GM12878 (cell line): ENCODE data around the gene IREB2. TPM values are rescaled to one million over a fixed set of nuclear protein-coding genes. Genes with fewer than 3 reads are reported as not detected.

Source experiments
- ATAC-seq: fragments of 200-7000 bp; cut with Tn5 transposase; 3 replicates; pipeline ENCODE4 v1.9.1; 2020; ENCODE audit warnings: mild to moderate bottlenecking, moderate library complexity
- BruUV-seq: library from RNA; stranded (reverse); fragments of 400-500 nt; replicated peaks from 2 replicates; lab custom pipeline; 2021; lab: Mats Ljungman, UMichigan
- CTCF ChIA-PET: fragments of 300-600 bp; sonication (Branson Sonifier 250); formaldehyde crosslinking; extraction: SDS; loops from one replicate; lab custom pipeline; 2021; ENCODE audit warnings: inconsistent platforms; lab: Yijun Ruan, JAX
- POLR2A ChIA-PET: fragments of 350-600 bp; formaldehyde crosslinking; extraction: SDS; loops from one replicate; lab custom pipeline; 2021; ENCODE audit warnings: inconsistent platforms; lab: Charles Lee
- RAD21 ChIA-PET: fragments of 300-600 bp; sonication (Branson Sonifier 250); formaldehyde crosslinking; loops from one replicate; lab custom pipeline; 2023; ENCODE audit warnings: antibody characterized with exemption; ENCODE audit not compliant: unreplicated experiment; lab: Charles Lee
- SMC1A ChIA-PET: fragments of 300-600 bp; sonication (Branson Sonifier 250); formaldehyde crosslinking; loops from one replicate; lab custom pipeline; 2023; ENCODE audit not compliant: unreplicated experiment, uncharacterized antibody; lab: Charles Lee
- DNase-seq: peaks from one replicate; pipeline ENCODE4 v3.0.0-alpha.2; 2011; ENCODE audit warnings: low read depth, low spot score
- FAIRE-seq: peaks from 3 replicates; lab custom pipeline; 2011; peaks lifted over from hg19 to GRCh38; lab: Jason Lieb, UNC
- H2AFZ ChIP-seq: 2 replicates; pipeline ENCODE4 v1.6.0; 2011; ENCODE audit warnings: low read depth, low read length, control low read depth; ENCODE audit not compliant: control insufficient read depth
- H3K27ac ChIP-seq: 2 replicates; pipeline ENCODE4 v1.5.1; 2011; ENCODE audit warnings: control low read depth; ENCODE audit not compliant: control insufficient read depth, insufficient read depth
- H3K27me3 ChIP-seq, 2 experiments: replicated peaks in 1 of 2; 2 replicates each; pipeline versions ENCODE4 v1.6.0 to v1.6.1; 2011; ENCODE audit warnings: low read length in 1 of 2; ENCODE audit not compliant: control insufficient read depth in 2 of 2, insufficient read depth in 2 of 2
- H3K36me3 ChIP-seq, 2 experiments: 2 replicates each; pipeline ENCODE4 v1.5.1; 2011; ENCODE audit warnings: low read length in 1 of 2; ENCODE audit not compliant: control insufficient read depth in 2 of 2, insufficient read depth in 2 of 2
- H3K4me1 ChIP-seq: 2 replicates; pipeline ENCODE4 v1.6.1; 2011; ENCODE audit warnings: mild to moderate bottlenecking, low read length, moderate library complexity, mixed read lengths; ENCODE audit not compliant: control insufficient read depth, insufficient read depth
- H3K4me2 ChIP-seq: 2 replicates; pipeline ENCODE4 v1.6.0; 2011; ENCODE audit warnings: control low read depth; ENCODE audit not compliant: control insufficient read depth, insufficient read depth
- H3K4me3 ChIP-seq: fragments of 200-600 bp; sonication (generic); 2 replicates; pipeline ENCODE4 v1.5.1; 2016
- H3K79me2 ChIP-seq: 2 replicates; pipeline ENCODE4 v1.6.0; 2011; ENCODE audit warnings: low read length; ENCODE audit not compliant: control insufficient read depth, insufficient read depth
- H3K9ac ChIP-seq: 2 replicates; pipeline ENCODE4 v1.8.0; 2011; ENCODE audit warnings: low read length, control low read depth, mixed read lengths; ENCODE audit not compliant: control insufficient read depth, insufficient read depth
- H3K9me3 ChIP-seq: replicated peaks from 3 replicates; pipeline ENCODE4 v1.5.1; 2011; ENCODE audit warnings: mild to moderate bottlenecking, low read length; ENCODE audit not compliant: control insufficient read depth, insufficient read depth
- H4K20me1 ChIP-seq: 2 replicates; pipeline ENCODE4 v1.6.0; 2011; ENCODE audit not compliant: control insufficient read depth, insufficient read depth
- CEBPB ChIP-seq, 2 experiments: fragments of 150-350 bp in 1 of 2; IDR thresholded peaks; 2 replicates each; pipeline ENCODE4 v1.6.1; 2012 to 2014; ENCODE audit warnings: low read depth in 2 of 2, low read length in 2 of 2, borderline replicate concordance in 1 of 2, inconsistent platforms in 1 of 2
- HSF1 ChIP-seq: fragments of 150-350 bp; IDR thresholded peaks from 2 replicates; pipeline ENCODE4 v1.6.1; 2014; ENCODE audit warnings: mild to moderate bottlenecking, low read depth, low read length
- KLF5 ChIP-seq: fragments of 450-650 bp; IDR thresholded peaks from 2 replicates; pipeline ENCODE4 v1.6.1; 2014; ENCODE audit warnings: mild to moderate bottlenecking; ENCODE audit not compliant: partially characterized antibody
- MLLT1 ChIP-seq: fragments of 450-650 bp; IDR thresholded peaks from 2 replicates; pipeline ENCODE4 v1.6.1; 2016; ENCODE audit warnings: mild to moderate bottlenecking
- MYC ChIP-seq: IDR thresholded peaks from 2 replicates; pipeline ENCODE4 v1.6.1; 2011; ENCODE audit warnings: mild to moderate bottlenecking, low read length, moderate library complexity, inconsistent platforms; ENCODE audit not compliant: insufficient read depth, insufficient replicate concordance, insufficient read length, severe bottlenecking
- NBN ChIP-seq: fragments of 450-650 bp; IDR thresholded peaks from 2 replicates; pipeline ENCODE4 v1.6.1; 2016
- RB1 ChIP-seq: fragments of 450-650 bp; formaldehyde crosslinking; IDR thresholded peaks from 2 replicates; pipeline ENCODE4 v1.6.1; 2017; ENCODE audit warnings: mild to moderate bottlenecking, borderline replicate concordance
- SMARCA5 ChIP-seq: fragments of 450-650 bp; IDR thresholded peaks from 2 replicates; pipeline ENCODE4 v1.6.1; 2017; ENCODE audit warnings: mild to moderate bottlenecking
- WGBS: methylation state at CpG from one replicate; pipeline ENCODE4 v1.1.6; 2016; ENCODE audit warnings: low lambda C conversion rate; ENCODE audit not compliant: insufficient replicate concordance, insufficient coverage; ENCODE audit errors: missing lambda C conversion rate; 5-methylcytosine and 5-hydroxymethylcytosine counted together
- in situ Hi-C: fragments of 300-500 bp; cut with MboI; formaldehyde crosslinking; loops from 9 replicates; pipeline ENCODE4 v1.14.3; 2018; ENCODE audit warnings: mixed read lengths
- intact Hi-C: fragments of 100-400 bp; cut with micrococcal nuclease; formaldehyde crosslinking; loops from one replicate; pipeline ENCODE4 v1.14.2; 2022; ENCODE audit not compliant: unreplicated experiment
- polyA plus RNA-seq, 11 experiments: library from polyadenylated mRNA; depleted of rRNA in 4 of 11; unstranded in 6 of 11; stranded (reverse) in 5 of 11; fragments of >200 nt; fragmentation: Nextera tagmentation in 4 of 11; fragmentation: Illumina TruSeq in 1 of 11; extraction: Ambion mirVana in 4 of 11; extraction: Trizol in 1 of 11; gene quantifications; 1 replicate in 1 of 11; 2 replicates in 10 of 11; pipeline versions ENCODE4 v1.2.1 to v1.2.3, GENCODE V29; 2011 to 2016; ENCODE audit warnings: inconsistent platforms in 2 of 11, missing spikeins in 2 of 11, low read depth in 1 of 11
- total RNA-seq, 4 experiments: library from RNA; depleted of rRNA in 3 of 4; stranded (reverse); fragments of >200 nt in 3 of 4; fragmentation: Illumina TruSeq in 1 of 4; extraction: Trizol in 1 of 4; gene quantifications; 2 replicates each; pipeline versions ENCODE4 v1.2.1 to v1.2.3, GENCODE V29; 2013 to 2021

IREB2 gene
- total and polyA plus RNA-seq, 10 of the 15 experiments (the other 5 are each of a cell fraction or from before 2014, with no cell fraction given), result 13.0 to 52.4 (median 24.4) TPM

GRCh38 chr15:78391781-78392180 lies 46.2 kb upstream of the IREB2 start:
- no peaks in the 10 kb centered on the region for H3K9me3 ChIP-seq
- ChIA-PET POLR2A (no interaction called here), RAD21 (no interaction called here), CTCF (interaction anchor here (1.4 kb wide), 1 partner anchor 92 kb away, joined by 3 read pairs; the partner anchor contains the start of gene SKIC8), SMC1A (no interaction called here)
- H3K36me3 ChIP-seq, result no peaks in the 10 kb centered on the region
- FAIRE-seq (no peak), DNase-seq (no peak), ATAC-seq (no peak)
- H4K20me1 ChIP-seq, result no peaks in the 10 kb centered on the region
- no TSS peak for BruUV-seq
- H3K4me3 ChIP-seq, result no peak overlapping the region
- H3K4me1 ChIP-seq, result no peaks in the 10 kb centered on the region
- no peak overlapping the region for H3K4me2 ChIP-seq
- H2AFZ ChIP-seq, result no peak overlapping the region
- WGBS, result 11% methylated on average over 3 of the region's 3 CpGs
- H3K27ac ChIP-seq, result no peak overlapping the region
- TF ChIP-seq RB1 (no peak), KLF5 (no peak), HSF1 (no peak), CEBPB (IDR thresholded peaks at IDR 0.05; ENCODE audit: borderline replicate concordance in 1 of 2, low read depth in 2 of 2, low read length in 2 of 2) (no peak), MLLT1 (no peak), SMARCA5 (no peak), MYC (no peak), NBN (no peak)
- no peaks in the 10 kb centered on the region; a peak in 2 of 4 replicates for H3K27me3 ChIP-seq
- no peak overlapping the region for H3K9ac ChIP-seq
- in situ Hi-C loops (no loop called here), intact Hi-C loops (no loop called here)
- H3K79me2 ChIP-seq, result no peaks in the 10 kb centered on the region
